ENCODE results near the gene MAPKAPK5. TPM values are rescaled to one million over a fixed set of nuclear protein-coding genes. Genes with fewer than 3 reads are reported as not detected.
"Not testable (repeated sequence)": the region's sequence is repeated elsewhere in the genome, so short reads cannot be mapped to it uniquely, and the experiment has no call there.

The MAPKAPK5 gene
- total RNA-seq, 1 donor from 2014 or later, result 30.1 TPM

DNA sequence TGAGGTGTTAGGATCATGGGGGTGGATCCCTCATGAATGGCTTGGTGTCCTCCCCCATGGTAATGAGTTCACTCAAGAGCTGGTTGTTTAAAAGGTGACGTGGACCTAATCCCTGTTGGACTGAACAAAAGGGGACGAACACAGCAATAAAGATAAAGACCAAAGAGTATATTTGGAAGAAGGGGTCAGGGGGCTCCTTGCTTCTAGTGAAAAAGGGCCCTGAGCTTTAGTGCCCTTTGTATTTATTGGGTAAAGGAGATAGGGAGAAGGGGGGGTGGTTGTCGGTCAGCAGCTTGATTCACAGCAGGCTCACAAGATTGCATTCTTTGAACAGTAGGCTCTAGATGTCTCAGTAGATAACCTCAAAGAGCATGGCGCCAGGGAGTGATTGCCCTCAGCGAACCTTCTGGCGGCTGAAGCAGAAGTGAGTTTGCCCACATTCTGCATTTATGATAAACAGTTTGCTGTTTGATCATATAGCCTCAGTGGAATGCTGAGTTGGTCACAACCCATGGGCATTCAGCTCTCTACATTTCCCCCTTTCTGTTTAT is 25.9 kb upstream of the MAPKAPK5 start:
- no peak overlapping the region for H3K27ac Mint-ChIP-seq (ENCODE audit: unreplicated experiment)
- H3K9me3 Mint-ChIP-seq (ENCODE audit: low read depth), result no peaks in the 10 kb centered on the region
- no peak overlapping the region for H3K4me3 Mint-ChIP-seq (ENCODE audit: unreplicated experiment)
- peaks cover 11% of the 10 kb centered on the region for H3K27me3 Mint-ChIP-seq (ENCODE audit: low read depth)
- H3K4me1 Mint-ChIP-seq (ENCODE audit: low read depth), result peaks cover 5% of the 10 kb centered on the region
- no peak for TF ChIP-seq CTCF (IDR thresholded peaks at IDR 0.05)
- no peak for DNase-seq (ENCODE audit: low spot score)
- peaks cover 5% of the 10 kb centered on the region for H3K36me3 Mint-ChIP-seq (ENCODE audit: low read depth)

DNA sequence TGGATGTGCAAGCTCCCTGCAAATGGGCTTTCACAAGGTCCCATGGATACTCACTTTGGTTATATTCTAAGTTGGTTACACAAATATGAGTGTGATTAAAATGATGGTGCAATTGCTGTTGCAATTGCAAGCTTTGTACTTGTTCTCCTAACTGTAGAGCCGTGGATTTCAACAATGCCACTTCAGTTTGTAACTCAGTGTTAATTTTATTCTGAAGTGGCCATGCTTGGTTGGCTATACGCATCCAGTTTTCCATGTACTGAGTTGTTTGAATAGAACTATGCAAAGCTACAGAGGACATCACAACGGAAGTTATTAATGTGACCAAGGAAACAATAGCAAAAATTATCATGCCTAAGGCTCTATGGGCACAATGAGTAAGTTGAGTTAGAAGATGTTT is 25.1 kb upstream of the MAPKAPK5 start:
- not testable (repeated sequence) for DNase-seq (ENCODE audit: low spot score); H3K4me1 Mint-ChIP-seq (ENCODE audit: low read depth)

GRCh38 chr12:111818340-111818739 is 23.7 kb upstream of the MAPKAPK5 start:
- H3K4me1 Mint-ChIP-seq (ENCODE audit: low read depth), result peaks cover under 1% of the 10 kb centered on the region
- H3K27me3 Mint-ChIP-seq (ENCODE audit: low read depth), result peaks cover 30% of the 10 kb centered on the region
- no peaks in the 10 kb centered on the region for H3K36me3 Mint-ChIP-seq (ENCODE audit: low read depth)
- DNase-seq (ENCODE audit: low spot score), result no peak
- no peak overlapping the region for H3K4me3 Mint-ChIP-seq (ENCODE audit: unreplicated experiment)
- TF ChIP-seq CTCF (IDR thresholded peaks at IDR 0.05), result no peak
- no peak overlapping the region for H3K27ac Mint-ChIP-seq (ENCODE audit: unreplicated experiment)
- no peaks in the 10 kb centered on the region for H3K9me3 Mint-ChIP-seq (ENCODE audit: low read depth)

More for the DNA sequence above, 25.1 kb upstream of the MAPKAPK5 start:
- H3K9me3 Mint-ChIP-seq (ENCODE audit: low read depth); H3K27ac Mint-ChIP-seq (ENCODE audit: unreplicated experiment); H3K4me3 Mint-ChIP-seq (ENCODE audit: unreplicated experiment); H3K36me3 Mint-ChIP-seq (ENCODE audit: low read depth): not testable (repeated sequence)
- H3K27me3 Mint-ChIP-seq (ENCODE audit: low read depth), result peaks cover 17% of the 10 kb centered on the region

DNA sequence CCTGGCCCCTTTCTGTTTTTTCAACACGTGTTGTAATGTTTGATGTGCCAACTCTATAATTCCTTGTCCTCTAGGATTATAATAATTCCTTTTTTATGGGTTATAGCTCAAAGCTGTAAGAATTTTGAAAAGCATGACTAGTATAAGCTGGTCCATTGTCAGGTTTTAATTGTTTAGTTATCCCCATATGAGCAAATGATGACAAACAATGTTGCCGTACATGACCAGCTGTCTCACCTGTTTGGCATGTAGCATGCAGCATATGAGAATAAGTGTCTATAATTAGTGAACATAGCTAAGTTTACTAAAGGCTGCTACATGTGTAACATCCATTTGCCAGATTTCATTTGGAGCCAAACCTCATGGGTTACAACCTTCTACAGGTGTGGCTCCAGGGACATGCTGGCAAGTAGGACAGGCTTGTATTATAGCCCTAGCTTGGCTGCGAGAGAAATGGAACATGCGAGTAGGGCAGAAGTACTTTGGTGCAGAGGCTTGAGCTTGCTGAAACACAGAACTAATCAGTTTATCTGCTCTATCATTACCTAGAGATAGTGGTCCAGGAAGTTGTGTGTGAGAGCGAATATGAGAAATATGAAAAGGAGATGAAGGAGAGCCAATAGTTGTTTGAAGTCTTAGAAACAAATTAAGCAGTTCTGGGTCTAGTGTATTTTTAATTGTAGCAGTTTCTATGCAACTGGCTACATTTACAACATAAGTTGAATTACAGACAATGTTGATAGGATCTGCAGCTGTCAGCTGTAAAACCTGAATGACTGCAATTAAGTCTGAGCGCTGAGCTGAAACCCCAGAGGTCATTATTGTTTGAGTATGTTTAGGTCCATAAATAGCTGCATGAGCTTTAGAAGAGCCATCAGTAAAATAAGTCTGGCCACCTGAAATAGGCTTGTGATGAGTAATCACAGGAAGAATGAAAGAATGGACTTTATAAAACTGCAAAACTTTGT is 22.6 kb upstream of the MAPKAPK5 start:
- H3K4me3 Mint-ChIP-seq (ENCODE audit: unreplicated experiment), result no peak overlapping the region
- TF ChIP-seq CTCF (IDR thresholded peaks at IDR 0.05), result no peak
- H3K36me3 Mint-ChIP-seq (ENCODE audit: low read depth), result no peaks in the 10 kb centered on the region
- H3K27me3 Mint-ChIP-seq (ENCODE audit: low read depth), result peaks cover 33% of the 10 kb centered on the region
- H3K27ac Mint-ChIP-seq (ENCODE audit: unreplicated experiment), result no peak overlapping the region
- no peak for DNase-seq (ENCODE audit: low spot score)
- H3K4me1 Mint-ChIP-seq (ENCODE audit: low read depth), result no peaks in the 10 kb centered on the region
- no peaks in the 10 kb centered on the region for H3K9me3 Mint-ChIP-seq (ENCODE audit: low read depth)

GRCh38 chr12:111820828-111821227 is 21.2 kb upstream of the MAPKAPK5 start:
- not testable (repeated sequence) for H3K4me1 Mint-ChIP-seq (ENCODE audit: low read depth)

DNA sequence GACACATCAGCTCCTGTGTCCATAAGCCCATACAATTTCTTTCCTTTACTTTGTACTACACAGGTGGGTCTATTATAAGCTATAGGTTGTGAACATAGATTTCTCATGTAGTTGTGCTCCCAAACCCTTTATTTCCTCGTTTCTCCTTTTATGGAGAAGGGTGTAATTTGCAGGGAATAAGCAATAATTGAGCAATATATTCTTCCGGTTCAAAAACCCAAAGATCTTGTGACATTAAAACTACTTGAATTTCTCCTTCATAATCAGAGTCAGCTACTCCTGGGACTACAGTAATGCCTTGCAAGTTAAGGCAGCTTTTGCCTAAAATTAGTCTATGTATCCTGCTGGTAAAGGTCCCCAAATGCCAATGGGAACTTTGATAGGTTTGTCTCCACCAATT is 19.1 kb upstream of the MAPKAPK5 start:
- H3K9me3 Mint-ChIP-seq (ENCODE audit: low read depth), result no peaks in the 10 kb centered on the region
- TF ChIP-seq CTCF (IDR thresholded peaks at IDR 0.05), result no peak
- H3K36me3 Mint-ChIP-seq (ENCODE audit: low read depth), result no peaks in the 10 kb centered on the region
- H3K27me3 Mint-ChIP-seq (ENCODE audit: low read depth), result peaks cover 38% of the 10 kb centered on the region
- H3K4me1 Mint-ChIP-seq (ENCODE audit: low read depth), result no peaks in the 10 kb centered on the region
- no peak for DNase-seq (ENCODE audit: low spot score)
- no peak overlapping the region for H3K27ac Mint-ChIP-seq (ENCODE audit: unreplicated experiment)
- H3K4me3 Mint-ChIP-seq (ENCODE audit: unreplicated experiment), result no peak overlapping the region

More at GRCh38 chr12:111820828-111821227, 21.2 kb upstream of the MAPKAPK5 start:
- not testable (repeated sequence) for DNase-seq (ENCODE audit: low spot score); H3K4me3 Mint-ChIP-seq (ENCODE audit: unreplicated experiment); H3K9me3 Mint-ChIP-seq (ENCODE audit: low read depth); H3K27ac Mint-ChIP-seq (ENCODE audit: unreplicated experiment); H3K36me3 Mint-ChIP-seq (ENCODE audit: low read depth)
- peaks cover 38% of the 10 kb centered on the region for H3K27me3 Mint-ChIP-seq (ENCODE audit: low read depth)
